ENCODE data around the gene NUMA1.
A peak's percentile ranks its signal among the peaks of the same experiment; 100 is the strongest.

The NUMA1 gene

GRCh38 chr11:72102162-72102561 is 21.8 kb upstream of the NUMA1 start:
- DNase-seq (ENCODE audit: low spot score) = no peak
- TF ChIP-seq CTCF (IDR thresholded peaks at IDR 0.05; ENCODE audit: extremely low read depth, missing control alignments) = no peak

- no peak for DNase-seq (ENCODE audit: low spot score)
- no peak for TF ChIP-seq CTCF (IDR thresholded peaks at IDR 0.05; ENCODE audit: extremely low read depth, missing control alignments)
These were observed 20.1 kb upstream of the NUMA1 start for GRCh38 chr11:72100462-72100861.

DNA sequence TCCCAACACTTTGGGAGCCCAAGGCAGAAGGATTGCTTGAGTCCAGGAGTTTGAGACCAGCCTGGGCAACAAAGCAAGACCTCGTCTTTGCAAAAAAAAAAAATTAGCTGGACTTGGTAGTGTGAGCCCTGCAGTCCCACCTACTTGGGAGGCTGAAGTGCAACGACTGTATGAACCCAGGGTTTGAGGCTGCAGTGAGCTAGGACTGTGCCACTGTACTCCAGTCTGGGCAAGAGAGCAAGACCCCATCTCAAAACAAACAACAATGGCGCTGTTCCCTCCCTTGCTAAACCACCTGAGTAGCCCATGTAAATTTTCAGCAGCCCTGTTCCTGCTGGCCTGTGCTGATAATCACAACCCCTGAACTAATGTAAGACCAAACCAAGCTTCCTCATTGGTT is 19.7 kb upstream of the NUMA1 start:
- no peak for TF ChIP-seq CTCF (IDR thresholded peaks at IDR 0.05; ENCODE audit: extremely low read depth, missing control alignments)
- DNase-seq (ENCODE audit: low spot score) = no peak

DNA sequence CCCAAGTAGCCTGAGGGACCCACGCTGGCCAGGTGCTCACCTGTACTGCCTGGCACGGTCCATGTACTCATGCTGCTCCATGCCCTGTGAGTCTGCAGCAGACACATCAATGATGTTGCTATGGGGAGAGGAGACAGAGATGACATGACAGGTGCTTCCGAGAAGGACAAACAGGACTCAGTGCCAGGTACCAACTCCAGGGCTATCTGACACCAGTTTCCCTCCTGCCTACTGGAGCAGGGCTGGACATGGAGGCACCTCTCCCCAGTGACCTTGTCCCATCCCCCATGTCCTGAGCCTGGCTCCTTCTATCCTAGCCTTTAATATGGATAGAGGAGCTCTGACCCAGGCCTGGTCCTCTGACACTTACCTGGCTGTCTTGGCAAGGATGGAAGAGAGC is 18.4 kb upstream of the NUMA1 start:
- no peak for DNase-seq (ENCODE audit: low spot score)
- TF ChIP-seq CTCF (IDR thresholded peaks at IDR 0.05; ENCODE audit: extremely low read depth, missing control alignments) = no peak

DNA sequence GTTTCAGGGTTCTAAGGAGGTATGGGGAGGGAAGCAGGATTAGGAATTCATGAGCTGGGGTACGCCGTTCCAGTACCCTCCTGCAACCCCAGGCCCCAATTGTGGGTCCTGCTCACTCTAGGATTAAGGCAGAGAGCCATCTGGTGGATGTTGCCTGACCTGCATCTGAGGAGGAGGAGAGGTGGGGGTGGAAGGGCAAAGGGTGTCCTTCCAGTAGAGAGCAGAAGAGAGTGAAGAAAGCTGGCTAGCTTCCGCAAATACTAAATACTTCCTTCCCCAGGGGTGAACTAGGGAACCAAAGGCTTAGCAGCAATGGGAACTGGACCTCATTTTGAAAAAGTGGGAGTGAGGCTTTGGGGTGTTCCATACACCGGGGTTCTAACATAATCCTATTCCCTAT is 10.9 kb upstream of the NUMA1 start:
- TF ChIP-seq CTCF (IDR thresholded peaks at IDR 0.05; ENCODE audit: extremely low read depth, missing control alignments) = peak; percentile 91
- DNase-seq (ENCODE audit: low spot score) = peak; percentile 79

DNA sequence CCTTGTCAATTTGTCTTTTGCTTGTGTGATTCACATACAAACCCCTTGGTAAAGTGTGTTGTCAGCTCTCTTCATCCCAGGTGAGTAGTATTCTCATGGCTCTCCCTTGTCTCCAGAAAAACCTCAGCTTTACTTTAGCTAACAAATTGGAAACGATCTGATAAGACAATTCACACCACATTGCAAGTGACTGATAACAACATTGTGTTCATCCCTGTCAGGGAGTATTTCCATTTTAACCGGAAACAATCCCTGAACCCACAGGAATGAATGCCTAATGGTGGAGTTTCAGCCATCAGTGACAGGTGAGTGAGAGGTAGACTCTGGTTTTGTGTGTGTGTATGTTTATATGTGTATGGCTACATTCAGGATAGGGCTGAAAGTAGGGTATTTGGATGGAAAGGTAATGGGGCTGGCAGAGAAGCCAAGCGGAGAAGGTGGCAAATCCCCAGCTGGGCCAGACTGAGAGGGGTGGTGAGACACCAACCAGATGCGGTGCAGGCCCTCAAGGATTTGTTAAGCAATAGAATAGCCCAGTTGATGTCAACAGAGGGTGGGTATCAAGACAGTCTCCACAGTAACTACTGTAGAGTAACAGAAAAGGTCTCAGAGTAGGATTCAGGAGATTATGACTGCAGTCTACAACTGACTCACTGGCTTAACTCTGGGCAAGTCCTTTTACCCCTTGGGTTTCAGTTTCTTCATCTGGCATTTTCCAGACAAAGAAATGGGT is 7.9 kb upstream of the NUMA1 start:
- TF ChIP-seq CTCF (IDR thresholded peaks at IDR 0.05; ENCODE audit: extremely low read depth, missing control alignments) = no peak
- no peak for DNase-seq (ENCODE audit: low spot score)

- no peak for TF ChIP-seq CTCF (IDR thresholded peaks at IDR 0.05; ENCODE audit: extremely low read depth, missing control alignments)
- DNase-seq (ENCODE audit: low spot score) = no peak
These were observed 5.4 kb upstream of the NUMA1 start for GRCh38 chr11:72085621-72086351.
